Mesenchymal stem cell (in vitro differentiated cells and primary cell): ENCODE data around the gene SNX17.

Source experiments
- DNase-seq: peaks from one replicate; pipeline ENCODE4 v3.0.0-alpha.2; 2013
- H2AFZ ChIP-seq: one replicate; pipeline ENCODE4 v1.6.1; 2013; ENCODE audit warnings: low read depth, mild to moderate bottlenecking, control low read depth, inconsistent platforms, low read length, moderate library complexity
- H2AK5ac ChIP-seq: 2 replicates; pipeline ENCODE4 v1.6.1; 2013; ENCODE audit warnings: low read length, moderate library complexity, mild to moderate bottlenecking, inconsistent platforms; ENCODE audit not compliant: severe bottlenecking
- H2BK120ac ChIP-seq: one replicate; pipeline ENCODE4 v1.6.1; 2013; ENCODE audit warnings: low read depth, mild to moderate bottlenecking, inconsistent platforms, low read length, moderate library complexity
- H2BK12ac ChIP-seq, 2 experiments: one replicate each; pipeline ENCODE4 v1.6.1; 2013; ENCODE audit warnings: inconsistent platforms in 2 of 2, low read length in 2 of 2, mild to moderate bottlenecking in 2 of 2, moderate library complexity in 2 of 2, control low read depth in 1 of 2
- H2BK15ac ChIP-seq: one replicate; pipeline ENCODE4 v1.6.1; 2013; ENCODE audit warnings: mild to moderate bottlenecking, low read depth, inconsistent platforms; ENCODE audit not compliant: poor library complexity, severe bottlenecking
- H2BK5ac ChIP-seq: 2 replicates; pipeline ENCODE4 v1.6.1; 2013; ENCODE audit warnings: low read depth, mild to moderate bottlenecking, low read length, control low read depth, inconsistent platforms; ENCODE audit not compliant: poor library complexity, severe bottlenecking
- H3K14ac ChIP-seq, 2 experiments: one replicate each; pipeline ENCODE4 v1.6.1; 2013; ENCODE audit warnings: inconsistent platforms in 2 of 2, low read length in 2 of 2, control low read depth in 1 of 2, mild to moderate bottlenecking in 1 of 2, moderate library complexity in 1 of 2
- H3K18ac ChIP-seq, 2 experiments: one replicate each; pipeline ENCODE4 v1.6.1; 2013; ENCODE audit warnings: inconsistent platforms in 2 of 2, low read length in 2 of 2, control low read depth in 1 of 2, low read depth in 1 of 2, mild to moderate bottlenecking in 1 of 2
- H3K23ac ChIP-seq, 2 experiments: one replicate each; pipeline ENCODE4 v1.6.1; 2013; ENCODE audit warnings: inconsistent platforms in 2 of 2, low read length in 2 of 2, mild to moderate bottlenecking in 2 of 2, moderate library complexity in 2 of 2, control low read depth in 1 of 2
- H3K27ac ChIP-seq: 2 replicates; pipeline ENCODE4 v1.5.1; 2013; ENCODE audit warnings: mild to moderate bottlenecking, moderate library complexity, low read length, control low read depth, inconsistent platforms; ENCODE audit not compliant: poor library complexity, severe bottlenecking
- H3K27me3 ChIP-seq, 2 experiments: 2 replicates each; pipeline versions ENCODE4 v1.6.1 to v1.7.0; 2013; ENCODE audit warnings: low read length in 2 of 2, mild to moderate bottlenecking in 2 of 2, moderate library complexity in 2 of 2, control low read depth in 1 of 2, inconsistent platforms in 1 of 2; ENCODE audit not compliant: control insufficient read depth in 1 of 2, insufficient read depth in 1 of 2
- H3K36me3 ChIP-seq, 2 experiments: 2 replicates each; pipeline versions ENCODE4 v1.6.1 to v1.7.0; 2013; ENCODE audit warnings: low read length in 2 of 2, control low read depth in 1 of 2, inconsistent platforms in 1 of 2, low read depth in 1 of 2, mild to moderate bottlenecking in 1 of 2; ENCODE audit not compliant: insufficient read depth in 2 of 2, control insufficient read depth in 1 of 2
- H3K4ac ChIP-seq, 2 experiments: one replicate each; pipeline ENCODE4 v1.6.1; 2013; ENCODE audit warnings: inconsistent platforms in 2 of 2, low read length in 2 of 2, mild to moderate bottlenecking in 2 of 2, moderate library complexity in 2 of 2, control low read depth in 1 of 2, low read depth in 1 of 2
- H3K4me1 ChIP-seq: 2 replicates; pipeline ENCODE4 v1.6.1; 2013; ENCODE audit warnings: low read depth, low read length, control low read depth; ENCODE audit not compliant: control insufficient read depth, insufficient read depth
- H3K4me2 ChIP-seq: 2 replicates; pipeline ENCODE4 v1.6.1; 2013; ENCODE audit warnings: low read length, mild to moderate bottlenecking, inconsistent platforms; ENCODE audit not compliant: poor library complexity, severe bottlenecking
- H3K4me3 ChIP-seq, 2 experiments: 2 replicates each; pipeline versions ENCODE4 v1.5.1 to v1.7.0; 2013; ENCODE audit warnings: low read length in 2 of 2, mild to moderate bottlenecking in 2 of 2, control low read depth in 1 of 2, low read depth in 1 of 2; ENCODE audit not compliant: insufficient read depth in 1 of 2
- H3K79me1 ChIP-seq: replicated peaks from 2 replicates; pipeline ENCODE4 v1.6.1; 2013; ENCODE audit warnings: mild to moderate bottlenecking, control low read depth, low read length, inconsistent platforms; ENCODE audit not compliant: poor library complexity, severe bottlenecking
- H3K9ac ChIP-seq: 2 replicates; pipeline ENCODE4 v1.7.0; 2013; ENCODE audit warnings: mild to moderate bottlenecking, low read length, moderate library complexity
- H3K9me3 ChIP-seq: 2 replicates; pipeline ENCODE4 v1.7.0; 2013; ENCODE audit warnings: mild to moderate bottlenecking, low read length; ENCODE audit not compliant: control insufficient read depth
- H4K8ac ChIP-seq: one replicate; pipeline ENCODE4 v1.6.1; 2013; ENCODE audit warnings: inconsistent platforms, mild to moderate bottlenecking, low read length, moderate library complexity
- H4K91ac ChIP-seq: one replicate; pipeline ENCODE4 v1.6.1; 2013; ENCODE audit warnings: mild to moderate bottlenecking, low read length, inconsistent platforms
- WGBS: methylation state at CpG from one replicate; pipeline ENCODE4 v1.1.7; 2013; ENCODE audit warnings: mixed read lengths; 5-methylcytosine and 5-hydroxymethylcytosine counted together

The SNX17 gene

GRCh38 chr2:27380626-27381545 lies 10.5 kb downstream of the SNX17 start, which contains the start of gene ZNF513:
ZNF513 (minus strand) TSS chr2:27380734; CDS start chr2:27380526, 208 bp downstream.
- no peaks in the 10 kb centered on the region for H3K9me3 ChIP-seq
- peak within 1 kb of the TSS; percentile 79 for H4K91ac ChIP-seq
- H2BK12ac ChIP-seq: no peak within 1 kb of the TSS
- H3K9ac ChIP-seq: peak within 1 kb of the TSS; percentile 99
- peaks cover 20% of the 10 kb centered on the region for H3K79me1 ChIP-seq
- peak within 1 kb of the TSS; percentile 61 for H2BK15ac ChIP-seq
- peak within 1 kb of the TSS in 1 of 2 experiments; percentile 64 for H3K14ac ChIP-seq
- H2AFZ ChIP-seq: peak within 1 kb of the TSS; percentile 91
- H4K8ac ChIP-seq: peak within 1 kb of the TSS; percentile 95
- H3K4ac ChIP-seq: peak within 1 kb of the TSS; percentile 70 to 95
- peak within 1 kb of the TSS; percentile 43 for H2AK5ac ChIP-seq
- no peak within 1 kb of the TSS for H2BK5ac ChIP-seq
- H3K36me3 ChIP-seq: peaks cover 64 to 74% of the 10 kb centered on the region in 2 experiments
- peak within 1 kb of the TSS; percentile 67 for H3K27ac ChIP-seq
- H3K4me1 ChIP-seq: peaks cover 21% of the 10 kb centered on the region
- peak within 1 kb of the TSS; percentile 77 for H3K4me2 ChIP-seq
- H3K23ac ChIP-seq: peak within 1 kb of the TSS; percentile 34 to 70
- peak within 1 kb of the TSS; percentile 92 for H2BK120ac ChIP-seq
- H3K4me3 ChIP-seq: peak within 1 kb of the TSS; percentile 76 to 95
- WGBS: 34% methylated on average over 54 of the region's 67 CpGs
- no peaks in the 10 kb centered on the region for H3K27me3 ChIP-seq
- DNase-seq: peak; percentile 97
- H3K18ac ChIP-seq: peak within 1 kb of the TSS; percentile 91 to 94

DNA sequence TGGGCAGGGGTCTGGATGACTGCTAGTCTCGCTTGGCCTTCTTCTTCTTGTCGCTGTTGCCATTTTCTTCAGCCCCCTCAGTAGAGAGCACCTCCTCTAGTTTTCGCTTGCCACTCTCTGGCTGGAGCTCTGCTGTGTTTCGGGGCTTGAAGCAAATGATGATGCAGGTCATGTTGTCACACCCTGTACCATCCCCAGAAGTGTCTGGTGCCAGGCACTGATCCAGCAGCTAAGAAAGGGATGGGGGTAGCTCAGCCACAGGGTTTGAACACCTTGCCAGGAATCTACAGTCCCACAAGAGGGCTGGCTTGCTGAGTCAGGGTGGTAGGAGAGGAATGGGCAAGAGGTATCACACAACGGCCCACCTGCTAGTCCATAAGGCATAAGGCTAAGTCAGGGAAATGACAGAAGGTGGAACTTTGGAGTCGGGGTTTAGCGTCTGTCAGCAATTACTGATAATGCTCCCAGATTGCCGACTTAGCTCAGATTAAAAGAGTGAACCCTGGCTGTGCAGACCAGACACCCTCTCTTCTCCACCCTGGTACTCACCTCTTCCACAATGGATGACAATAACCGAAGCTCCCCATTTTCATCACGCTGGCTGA lies 11.3 kb downstream of the SNX17 start:
- Histone ChIP-seq H2AK5ac (no peak overlapping the region), H3K9ac (peak overlapping the region; percentile 99), H4K8ac (peak overlapping the region; percentile 95), H3K79me1 (peaks cover 19% of the 10 kb centered on the region), H3K23ac (no peak overlapping the region), H2BK15ac (no peak overlapping the region), H4K91ac (no peak overlapping the region), H3K9me3 (no peaks in the 10 kb centered on the region), H3K36me3 (peaks cover 56 to 70% of the 10 kb centered on the region in 2 experiments), H3K27ac (no peak overlapping the region), H3K18ac (no peak overlapping the region), H2BK5ac (no peak overlapping the region), H3K27me3 (no peaks in the 10 kb centered on the region), H2BK120ac (no peak overlapping the region), H3K14ac (no peak overlapping the region), H2AFZ (no peak overlapping the region), H3K4me3 (no peak overlapping the region), H2BK12ac (no peak overlapping the region), H3K4ac (no peak overlapping the region), H3K4me1 (peaks cover 21% of the 10 kb centered on the region), H3K4me2 (no peak overlapping the region)
- WGBS: over 99% methylated on average over 10 of the region's 10 CpGs
- no peak for DNase-seq

GRCh38 chr2:27390822-27391679 lies 20.6 kb downstream of the SNX17 start:
- H2BK5ac ChIP-seq: no peak overlapping the region
- H3K9ac ChIP-seq: no peak overlapping the region
- no peak overlapping the region for H2BK12ac ChIP-seq
- H2AFZ ChIP-seq: no peak overlapping the region
- H2BK15ac ChIP-seq: no peak overlapping the region
- peak overlapping the region; percentile 24 for H4K8ac ChIP-seq
- no peak overlapping the region for H3K18ac ChIP-seq
- no peaks in the 10 kb centered on the region for H3K4me1 ChIP-seq
- no peaks in the 10 kb centered on the region for H3K9me3 ChIP-seq
- peaks cover 11 to 15% of the 10 kb centered on the region in 2 experiments for H3K36me3 ChIP-seq
- H2BK120ac ChIP-seq: no peak overlapping the region
- no peak for DNase-seq
- H3K4me3 ChIP-seq: no peak overlapping the region
- no peak overlapping the region for H4K91ac ChIP-seq
- H3K27ac ChIP-seq: no peak overlapping the region
- no peak overlapping the region for H3K14ac ChIP-seq
- WGBS: over 99% methylated on average over 7 of the region's 9 CpGs
- no peak overlapping the region for H2AK5ac ChIP-seq
- H3K4ac ChIP-seq: no peak overlapping the region
- H3K27me3 ChIP-seq: no peaks in the 10 kb centered on the region
- H3K79me1 ChIP-seq: peaks cover 10% of the 10 kb centered on the region
- H3K4me2 ChIP-seq: no peak overlapping the region
- no peak overlapping the region for H3K23ac ChIP-seq
